T-helper 2 cell treated with Interferon-gamma antibody and Interleukin-4, amounts not matched to agents 100 ng/mL and 5 ng/mL, for 36 hours (primary cell): ENCODE data around the gene PRPH. TPM values are rescaled to one million over a fixed set of nuclear protein-coding genes. Genes with fewer than 3 reads are reported as not detected.
"Not testable (repeated sequence)": the region's sequence is repeated elsewhere in the genome, so short reads cannot be mapped to it uniquely, and the experiment has no call there.

Experiments used
- intact Hi-C: fragments of 100-400 bp; cut with micrococcal nuclease; formaldehyde crosslinking; loops from one replicate; pipeline ENCODE4 v1.15.1; 2023
- total RNA-seq: library from RNA; stranded (reverse); gene quantifications from 2 replicates; pipeline ENCODE4 v1.2.3, GENCODE V29; 2022

Gene PRPH
- total RNA-seq, 1 donor from 2014 or later = not detected

DNA sequence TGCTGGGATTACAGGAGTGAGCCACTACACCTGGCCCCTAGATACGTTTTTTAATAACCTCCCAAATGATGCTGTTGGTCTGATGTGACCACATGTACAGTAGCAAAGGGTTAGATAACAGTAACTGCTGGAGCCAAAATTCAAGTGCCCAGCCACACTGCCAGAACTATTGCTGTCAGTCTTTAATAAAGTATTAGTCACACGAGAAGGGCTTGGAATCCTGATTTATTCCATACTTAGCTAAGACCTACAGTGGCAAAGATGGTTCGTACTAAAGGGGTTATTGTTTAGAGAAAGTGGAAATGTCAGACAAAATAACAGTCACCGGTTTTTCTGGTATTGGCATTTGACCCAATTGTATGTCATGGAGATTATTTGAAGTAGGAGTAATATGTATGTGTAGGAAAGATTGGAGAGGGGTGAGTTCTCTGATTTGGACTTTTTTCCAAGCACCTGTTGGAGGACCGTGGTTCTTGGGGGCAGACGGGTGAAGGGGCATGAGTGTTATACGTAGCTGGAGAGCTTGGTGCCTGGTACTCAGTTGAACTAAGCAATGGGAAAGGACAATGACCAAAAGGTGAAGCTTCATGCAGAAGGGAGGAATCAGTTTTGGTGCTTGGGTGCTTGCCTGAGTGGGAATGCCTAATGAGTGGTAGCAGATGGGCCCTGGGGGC lies 20.4 kb upstream of the PRPH start:
- intact Hi-C loops = no loop called here

DNA sequence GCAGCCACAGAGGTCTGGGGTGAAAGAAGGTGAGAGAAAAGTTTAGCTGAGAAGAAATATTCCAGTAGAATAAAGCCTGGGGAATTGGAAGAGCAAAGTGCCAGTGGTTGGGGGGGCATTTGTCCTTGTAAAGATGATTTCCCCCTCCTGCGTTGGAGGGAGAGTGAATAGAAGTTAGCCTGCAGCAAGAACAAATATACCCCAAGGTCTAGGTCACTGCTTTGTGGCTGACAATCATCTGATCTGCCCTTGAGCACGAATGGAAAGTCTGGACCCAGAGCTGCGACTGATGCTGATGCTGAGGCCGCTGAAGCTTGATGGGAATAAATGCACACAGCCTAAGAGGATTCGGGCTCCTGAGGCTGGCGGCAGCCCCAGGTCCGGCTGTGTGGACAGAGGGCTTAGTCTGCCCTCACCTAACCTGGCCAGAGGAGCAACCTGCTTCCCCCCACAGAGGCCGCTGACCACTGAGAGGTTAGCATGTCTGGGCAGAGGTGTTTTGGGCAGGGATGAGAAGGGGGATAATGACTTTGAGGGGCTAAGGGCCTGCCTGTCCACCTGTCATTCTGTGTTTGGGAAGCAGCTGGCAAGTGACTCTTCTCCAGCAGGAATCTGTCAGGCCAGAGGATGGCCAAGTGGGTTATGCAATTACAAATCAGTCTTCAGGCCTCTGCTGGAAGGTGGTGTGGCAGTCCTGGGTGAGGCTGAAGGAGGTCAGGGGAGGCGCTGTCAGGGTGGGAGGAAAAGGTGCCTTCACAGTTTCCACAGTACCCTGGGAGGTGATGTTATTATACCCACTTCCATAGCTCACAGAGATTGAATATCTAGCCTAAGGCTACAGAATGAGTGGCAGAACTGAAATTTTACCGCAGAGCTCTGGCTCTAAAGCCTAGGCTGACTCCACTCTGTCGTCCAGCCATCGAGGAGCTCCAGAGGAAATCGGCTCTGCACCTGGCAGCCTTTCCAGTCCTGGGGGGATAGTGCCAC lies 18.4 kb upstream of the PRPH start:
- intact Hi-C loops = no loop called here

DNA sequence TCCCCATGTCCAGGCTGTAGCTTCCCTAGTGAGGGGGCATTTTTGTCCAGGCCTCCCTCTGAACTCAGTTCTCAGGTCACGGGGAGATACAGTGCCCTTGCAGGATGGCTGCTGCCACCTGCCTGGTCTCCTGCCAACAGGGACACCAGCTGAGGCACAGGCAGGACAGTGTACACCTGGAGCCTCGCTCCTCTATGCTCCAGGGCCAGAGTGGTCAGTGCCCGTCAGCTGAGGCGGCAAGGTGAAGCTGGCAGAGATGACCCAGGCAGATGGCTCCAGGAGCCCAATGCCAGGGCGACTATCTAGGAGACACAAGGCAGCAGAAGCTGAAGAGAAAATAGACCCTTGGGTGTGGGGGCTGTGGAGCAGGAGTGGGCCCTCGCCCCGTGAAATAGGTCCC lies 17.5 kb upstream of the PRPH start:
- intact Hi-C loops = no loop called here

DNA sequence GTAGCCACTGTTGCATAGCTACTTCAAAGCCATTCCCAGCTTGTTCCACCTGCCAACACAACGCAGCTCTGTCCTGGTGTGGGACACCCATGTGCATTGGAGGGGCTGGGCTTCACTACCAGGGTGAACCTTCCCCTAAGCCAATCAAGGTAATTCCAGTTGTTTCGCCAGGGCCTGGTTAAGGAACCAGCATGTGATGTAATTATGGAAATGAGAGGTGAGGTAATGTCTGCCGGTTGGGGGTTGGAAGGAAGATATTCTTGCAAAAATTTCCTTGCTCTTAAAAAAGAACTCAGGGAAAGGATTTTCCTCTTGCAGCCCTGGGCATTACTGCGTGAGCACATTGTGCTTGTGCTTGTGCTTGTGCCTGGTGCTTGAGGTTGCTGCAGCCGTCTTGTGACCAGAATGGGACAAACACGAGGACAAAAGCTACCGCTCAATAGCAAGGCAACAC lies 15.2 kb upstream of the PRPH start:
- intact Hi-C loops = no loop called here

DNA sequence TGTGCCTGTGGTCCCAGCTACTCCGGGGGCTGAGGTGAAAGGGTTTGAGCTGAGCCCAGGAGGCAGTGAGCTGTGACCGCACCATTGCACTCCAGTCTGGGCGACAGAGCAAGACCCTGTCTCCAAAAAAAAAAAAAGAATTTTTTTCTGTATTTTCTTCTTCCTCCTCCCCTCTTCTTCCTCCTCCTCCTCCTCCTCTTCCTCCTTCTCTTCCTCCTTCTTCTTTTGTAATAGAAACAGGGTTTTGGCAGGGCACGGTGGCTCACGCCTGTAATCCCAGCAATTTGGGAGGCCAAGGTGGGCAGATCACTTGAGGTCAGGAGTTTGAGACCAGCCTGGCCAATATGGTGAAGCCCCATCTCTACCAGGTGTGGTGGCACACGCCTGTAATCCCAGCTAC lies 14.4 kb upstream of the PRPH start:
- intact Hi-C loops = not testable (repeated sequence)

DNA sequence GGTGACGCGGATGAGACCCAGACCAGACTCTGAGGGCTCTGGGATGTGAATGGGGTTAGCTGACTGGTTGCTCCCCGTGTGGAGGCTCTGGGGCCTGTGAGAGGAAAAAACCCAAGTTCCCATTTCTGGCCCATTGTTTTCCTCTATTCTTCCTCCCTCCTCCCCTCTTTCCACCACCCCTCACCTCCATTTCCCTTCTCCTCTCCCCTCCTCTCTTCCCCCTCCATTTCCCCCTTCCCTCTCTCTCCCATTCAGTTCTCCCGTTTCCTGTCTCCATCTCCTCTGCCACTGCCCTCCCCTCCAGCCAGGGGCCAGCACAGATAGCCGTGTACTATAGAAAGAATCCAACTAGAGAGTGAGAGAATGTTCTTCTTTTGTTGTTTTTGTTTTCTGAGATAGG lies 12.6 kb upstream of the PRPH start:
- intact Hi-C loops = no loop called here

DNA sequence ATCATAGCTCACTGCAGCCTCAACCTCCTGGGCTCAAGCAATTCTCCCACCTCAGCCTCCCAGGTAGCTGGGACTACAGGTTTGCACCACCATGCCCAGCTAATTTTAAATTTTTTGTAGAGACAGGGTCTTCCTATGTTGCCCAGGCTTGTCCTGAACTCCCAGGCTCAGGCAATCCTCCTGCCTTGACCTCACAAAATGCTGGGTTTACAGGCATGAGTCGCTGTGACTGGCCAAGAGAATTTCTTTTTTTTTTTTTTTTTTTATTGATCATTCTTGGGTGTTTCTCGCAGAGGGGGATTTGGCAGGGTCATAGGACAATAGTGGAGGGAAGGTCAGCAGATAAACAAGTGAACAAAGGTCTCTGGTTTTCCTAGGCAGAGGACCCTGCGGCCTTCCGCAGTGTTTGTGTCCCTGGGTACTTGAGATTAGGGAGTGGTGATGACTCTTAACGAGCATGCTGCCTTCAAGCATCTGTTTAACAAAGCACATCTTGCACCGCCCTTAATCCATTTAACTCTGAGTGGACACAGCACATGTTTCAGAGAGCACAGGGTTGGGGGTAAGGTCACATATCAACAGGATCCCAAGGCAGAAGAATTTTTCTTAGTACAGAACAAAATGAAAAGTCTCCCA lies 12.1 kb upstream of the PRPH start:
- intact Hi-C loops = not testable (repeated sequence)

DNA sequence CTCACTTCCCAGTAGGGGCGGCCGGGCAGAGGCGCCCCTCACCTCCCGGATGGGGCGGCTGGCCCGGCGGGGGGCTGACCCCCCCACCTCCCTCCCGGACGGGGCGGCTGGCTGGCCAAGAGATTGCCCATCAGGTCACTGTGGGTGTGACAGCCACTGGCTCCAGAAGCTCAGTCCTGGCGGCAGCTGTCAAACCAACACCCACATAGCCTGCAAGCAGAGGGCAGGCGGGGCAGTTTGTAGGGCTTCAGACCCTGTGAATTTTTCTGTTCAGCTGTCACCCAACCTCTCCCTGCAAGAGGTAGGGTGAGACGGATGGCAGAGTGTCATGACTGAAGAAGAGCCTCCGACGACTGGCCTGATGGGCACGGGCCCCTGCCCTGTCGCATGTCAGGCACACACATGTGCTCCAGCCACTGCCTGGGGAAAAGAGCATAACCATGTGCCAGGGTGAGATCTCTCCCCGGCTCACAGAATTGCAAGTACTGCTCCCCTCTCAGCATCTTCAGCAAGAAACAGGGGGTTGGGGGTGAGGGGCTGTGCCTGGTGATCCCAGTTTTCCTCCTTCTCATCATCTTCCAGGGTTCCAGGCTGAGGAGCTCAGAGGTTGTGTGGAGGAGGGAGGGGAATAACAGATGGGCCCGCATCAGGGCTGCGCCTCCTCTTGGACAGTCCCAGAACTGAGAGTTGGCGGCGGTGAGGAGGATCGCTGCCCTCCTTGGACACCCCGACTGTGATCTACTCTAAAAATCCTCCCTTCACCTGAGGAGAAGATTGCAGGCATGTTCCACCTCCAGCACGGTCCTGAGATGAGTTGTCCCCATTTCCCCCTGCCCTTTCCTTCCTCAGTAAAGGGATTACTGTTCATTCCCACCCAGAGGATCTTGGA lies 11.2 kb upstream of the PRPH start:
- intact Hi-C loops = no loop called here

DNA sequence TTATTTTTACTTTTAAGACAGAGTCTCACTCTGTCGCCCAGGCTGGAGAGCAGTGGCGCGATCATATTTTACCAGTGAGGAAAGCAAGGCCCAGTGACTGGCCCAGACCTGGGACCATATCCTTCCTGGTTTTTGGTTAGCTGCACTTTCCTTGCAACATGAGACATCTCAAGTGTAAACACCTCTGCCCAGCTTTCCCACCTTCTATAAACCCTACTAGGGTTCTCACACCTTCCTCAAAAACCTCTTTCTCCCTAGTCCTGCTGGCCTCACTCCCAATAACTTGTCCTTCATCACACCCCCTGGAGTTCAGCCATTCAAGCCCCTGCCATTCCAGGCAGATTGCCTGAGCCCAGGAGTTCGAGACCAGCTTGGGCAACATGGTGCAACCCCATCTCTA lies 10.3 kb upstream of the PRPH start:
- intact Hi-C loops = no loop called here

DNA sequence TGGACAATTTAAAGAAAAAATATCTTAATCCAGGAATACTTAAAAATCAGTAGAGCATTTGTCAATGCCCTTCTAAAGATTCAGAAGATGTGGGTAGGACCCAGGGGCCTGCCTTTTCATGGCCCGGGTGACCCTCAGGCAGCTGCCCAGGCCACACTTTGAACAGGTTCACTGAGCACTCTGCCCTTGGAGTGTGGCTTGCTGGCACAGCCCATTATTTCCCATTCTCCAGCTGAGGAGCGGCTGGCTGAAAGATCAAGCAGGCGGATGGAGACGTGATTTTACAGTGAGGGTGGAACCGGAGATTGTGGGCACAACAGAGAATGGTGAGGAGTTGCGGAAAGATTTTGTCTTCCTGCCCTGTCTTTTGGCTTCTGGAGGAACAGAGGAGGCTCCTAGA lies 7.1 kb upstream of the PRPH start:
- intact Hi-C loops = loop anchor here (1.0 kb wide), 3 partner anchors 49 to 59 kb away; partner anchors contain the start of gene C1QL4

DNA sequence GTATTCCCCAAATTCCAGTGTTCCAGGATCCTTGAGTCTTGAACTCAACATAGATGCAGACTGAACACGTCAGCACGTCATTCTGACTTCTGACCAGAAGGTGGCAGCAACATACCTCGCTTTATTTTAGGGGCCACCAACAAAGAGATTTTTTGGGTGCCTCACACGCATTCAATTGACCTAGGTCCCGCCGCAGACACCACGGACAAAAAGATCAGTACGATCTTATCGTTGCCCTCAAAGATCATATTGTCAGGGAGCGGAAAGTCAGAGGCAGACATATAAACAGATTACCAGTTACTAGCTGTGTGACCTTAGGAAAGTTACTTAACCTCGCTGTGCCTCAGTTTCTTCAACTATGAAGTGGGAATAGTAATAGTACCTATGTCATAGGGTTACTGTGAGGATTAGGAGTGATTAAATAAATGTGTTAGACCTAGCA lies 6.5 kb upstream of the PRPH start:
- intact Hi-C loops = loop anchor here (1.0 kb wide), 3 partner anchors 49 to 59 kb away; partner anchors contain the start of gene C1QL4

DNA sequence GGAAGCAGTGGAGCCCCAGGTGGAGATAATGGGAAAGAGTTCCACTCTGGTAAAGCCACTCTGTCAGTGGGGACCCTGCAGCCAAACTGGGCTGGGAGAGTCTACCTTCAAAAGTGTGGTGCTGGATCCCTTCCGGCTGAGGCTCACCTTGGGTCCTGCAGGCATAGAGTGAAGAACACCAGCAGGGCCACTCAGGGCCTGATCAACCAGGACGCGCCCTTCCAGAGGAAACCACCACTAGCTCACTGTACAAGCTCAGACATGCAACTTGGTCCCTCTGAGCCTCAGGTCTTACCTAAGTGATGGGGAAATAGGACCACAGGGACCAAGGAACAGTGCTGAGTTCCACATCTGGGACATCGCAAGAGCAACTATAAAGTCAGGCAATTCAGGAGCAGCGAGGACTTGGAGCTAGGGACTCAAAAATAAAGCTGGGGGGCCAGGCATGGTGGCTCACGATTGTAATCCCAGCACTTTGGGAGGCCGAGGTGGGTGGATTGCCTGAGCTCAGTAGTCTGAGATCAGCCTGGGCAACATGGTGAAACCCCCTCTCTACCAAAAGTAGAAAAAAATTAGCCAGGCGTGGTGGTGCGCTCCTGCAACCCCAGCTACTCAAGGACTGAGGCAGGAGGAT lies 5.9 kb upstream of the PRPH start:
- intact Hi-C loops = loop anchor here (1.0 kb wide), 3 partner anchors 48 to 58 kb away; partner anchors contain the start of gene C1QL4

DNA sequence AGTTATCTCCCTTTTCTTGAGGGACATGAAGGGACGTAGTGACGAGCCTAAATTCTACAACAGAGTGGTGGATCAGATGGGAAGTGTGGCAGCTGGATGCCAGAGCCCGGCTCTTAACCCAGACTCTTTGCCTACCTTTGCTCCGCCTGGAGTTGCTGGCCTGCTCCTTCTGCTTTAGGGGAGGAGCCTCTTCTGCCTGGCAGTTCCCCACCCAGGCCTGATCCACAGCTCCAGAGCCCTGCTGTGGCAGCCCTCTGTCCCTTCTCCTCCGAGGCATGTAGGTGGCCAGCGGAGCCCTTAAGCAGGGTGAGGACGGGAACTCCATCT lies 2.3 kb upstream of the PRPH start:
- intact Hi-C loops = no loop called here

DNA sequence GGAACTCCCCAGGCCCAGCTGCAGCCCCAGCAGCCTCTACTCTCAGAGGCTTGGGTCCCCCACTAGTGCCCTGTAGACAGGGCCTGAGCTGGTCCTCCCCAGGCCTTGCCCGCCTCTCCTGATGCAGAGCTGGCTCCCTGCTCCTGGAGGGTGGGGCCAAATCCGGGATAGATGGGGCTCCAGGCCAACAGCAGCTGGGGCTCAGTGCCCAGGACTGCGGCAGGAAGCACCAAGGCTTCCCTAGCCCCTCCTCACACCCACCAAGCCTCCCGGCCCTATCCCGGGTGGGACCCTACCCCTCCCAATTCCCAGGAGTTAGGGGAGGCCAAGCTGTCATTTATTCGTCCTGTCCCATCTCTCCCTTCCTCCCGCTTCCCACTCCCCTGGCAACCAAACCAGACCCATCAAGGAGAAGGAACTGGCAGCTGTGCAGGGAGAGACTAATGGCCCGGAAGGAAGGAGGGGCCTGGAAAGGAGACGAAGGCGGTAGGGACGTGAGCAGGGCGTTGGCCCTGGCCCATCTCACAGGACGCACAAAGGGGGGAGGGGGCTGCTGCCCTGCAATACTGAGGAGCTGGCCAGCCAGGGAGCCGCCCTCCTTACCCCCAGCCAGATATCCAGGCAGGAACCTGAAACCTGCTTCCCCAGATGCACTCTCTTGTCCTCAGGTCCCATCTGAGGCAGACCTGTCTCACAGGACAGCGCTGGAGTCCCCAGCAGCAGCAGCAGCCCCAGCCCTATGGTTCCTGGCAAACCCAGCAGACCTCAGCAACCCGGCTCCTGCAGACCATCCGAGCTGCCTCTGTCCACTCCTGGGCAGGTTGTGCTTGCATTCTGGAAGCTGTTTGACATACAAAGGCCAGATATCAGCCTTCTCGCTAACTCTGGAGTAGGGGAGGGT lies 1.6 kb upstream of the PRPH start:
- intact Hi-C loops = no loop called here

DNA sequence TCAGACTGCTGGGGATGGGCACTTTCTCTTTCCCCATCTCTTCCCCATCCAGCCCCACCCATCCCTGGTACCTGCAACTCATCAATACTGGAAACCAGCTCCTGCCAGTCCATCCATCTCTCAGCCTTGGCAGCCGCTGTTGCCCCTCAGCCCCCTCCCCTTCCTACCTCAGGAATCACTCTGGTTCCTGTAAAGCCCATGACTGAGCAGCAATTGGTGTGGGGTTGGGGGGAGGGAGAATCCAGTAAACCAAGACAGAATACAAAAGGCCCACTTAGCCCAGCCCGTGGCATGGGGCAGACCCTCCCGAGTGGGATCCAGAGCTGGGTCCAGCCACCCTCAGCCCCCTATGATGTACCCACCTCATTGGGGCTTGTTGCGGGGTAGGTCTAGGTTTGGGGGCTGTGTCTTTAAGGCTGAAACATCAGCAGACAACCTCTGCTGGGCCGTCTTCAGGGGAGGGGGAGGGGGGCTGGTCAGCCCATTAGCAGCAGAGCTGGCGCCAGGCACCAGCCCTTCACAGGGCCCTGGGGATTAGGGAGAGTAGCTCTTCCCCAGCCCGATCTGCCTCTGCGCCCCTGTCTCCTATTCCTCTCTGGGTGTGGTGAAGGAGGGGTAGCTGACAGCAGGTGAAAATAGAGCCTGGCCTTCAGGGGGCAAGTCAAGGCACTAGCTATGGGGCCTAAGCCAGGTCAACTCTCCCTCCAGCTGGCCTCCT lies 702 bp upstream of the PRPH start:
- intact Hi-C loops = no loop called here

DNA sequence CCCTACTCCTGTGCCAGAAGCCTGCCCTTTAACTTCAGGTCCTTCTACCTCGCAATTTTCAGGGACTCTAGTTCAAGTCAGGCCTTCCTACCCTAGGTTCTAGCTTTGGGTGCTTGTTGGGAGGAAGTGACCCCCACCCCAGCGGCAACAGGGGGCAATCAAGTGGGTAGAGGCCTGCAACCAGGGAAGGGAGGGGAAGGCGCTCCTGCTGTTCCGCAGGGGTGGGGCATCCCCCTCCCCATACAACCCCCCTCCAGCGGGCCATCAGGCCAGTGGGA lies 204 bp upstream of the PRPH start:
- intact Hi-C loops = no loop called here

DNA sequence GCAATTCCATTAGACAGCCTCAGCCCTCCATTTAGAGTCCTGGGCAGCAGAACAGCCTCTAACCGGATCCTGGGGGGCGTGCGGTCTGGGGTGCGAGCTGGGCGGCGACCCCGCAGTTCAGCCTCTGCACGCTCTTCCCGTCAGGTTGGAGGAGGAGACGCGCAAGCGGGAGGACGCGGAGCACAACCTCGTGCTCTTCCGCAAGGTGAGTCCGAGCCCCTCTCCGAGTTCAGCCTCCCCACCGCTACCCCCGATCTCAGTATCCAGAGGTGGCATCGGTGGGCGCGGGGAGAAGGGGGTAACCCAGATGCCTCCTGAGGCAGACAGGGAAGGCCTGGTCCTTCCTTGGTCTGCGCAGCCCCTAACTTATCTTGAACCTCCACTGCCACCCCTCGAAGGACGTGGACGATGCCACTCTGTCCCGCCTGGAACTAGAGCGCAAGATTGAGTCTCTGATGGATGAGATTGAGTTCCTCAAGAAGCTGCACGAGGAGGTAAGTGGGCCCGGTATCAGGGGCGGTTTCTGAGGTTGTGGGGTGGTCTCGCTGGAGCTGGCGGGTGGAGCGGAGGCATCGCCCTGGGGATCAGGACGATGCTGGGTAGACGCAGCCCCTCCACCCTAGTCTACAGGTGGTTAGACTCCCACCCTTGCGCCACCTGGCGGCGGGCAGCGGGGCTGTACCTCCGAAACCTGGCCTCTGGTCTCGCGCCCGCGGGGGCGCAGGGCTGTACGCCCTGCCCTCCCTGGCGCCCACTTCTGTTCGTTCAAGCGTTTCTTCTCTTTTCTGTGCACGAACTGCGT lies 1.3 kb downstream of the PRPH start:
- intact Hi-C loops = loop anchor here (2.0 kb wide), 1 partner anchor 31 kb away; the partner anchor contains the start of gene TUBA1C
